ENCODE results near the gene HECTD1.
A peak's percentile ranks its signal among the peaks of the same experiment; 100 is the strongest.
"Not testable (repeated sequence)": the region's sequence is repeated elsewhere in the genome, so short reads cannot be mapped to it uniquely, and the experiment has no call there.

The HECTD1 gene

DNA sequence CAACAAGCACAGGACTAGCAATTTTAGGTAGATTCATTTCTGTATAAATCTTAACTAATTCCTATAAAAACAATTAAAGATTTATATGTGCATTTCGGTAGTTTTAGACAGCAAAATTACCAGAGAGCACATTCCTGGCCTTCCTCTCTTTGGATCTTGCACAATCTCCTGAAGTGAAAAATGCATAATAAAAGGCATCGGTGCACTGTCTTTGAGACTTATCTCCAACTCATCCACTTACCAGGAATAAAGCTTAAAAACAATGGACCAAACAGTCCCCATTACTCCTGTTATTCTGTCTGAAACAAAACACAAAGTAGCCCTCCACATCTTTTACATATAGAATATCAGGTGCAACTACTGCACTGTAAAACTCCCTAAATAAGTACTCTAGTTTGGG, 69.3 kb downstream of the HECTD1 start:
- no peak for DNase-seq

GRCh38 chr14:31137214-31137889, 70.2 kb downstream of the HECTD1 start:
- DNase-seq, result no peak

DNA sequence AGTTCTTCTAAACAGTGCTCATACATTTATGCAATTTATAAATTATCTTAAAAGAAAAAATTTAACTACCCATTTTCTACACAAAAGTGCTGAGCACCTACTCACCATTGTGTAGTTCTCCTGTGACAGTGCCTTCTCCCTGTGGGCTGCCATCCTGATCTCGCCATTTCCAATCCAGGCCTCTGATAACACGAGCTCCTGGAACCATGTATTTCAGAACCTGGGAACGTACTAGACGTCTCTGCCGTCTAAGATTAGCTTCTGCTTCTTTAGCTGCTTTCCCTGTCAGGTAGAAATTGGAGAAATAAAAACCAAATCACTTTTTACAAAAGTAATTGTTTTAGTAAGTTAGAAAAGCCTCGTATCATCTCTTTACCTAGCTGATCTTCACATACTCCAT, 74.5 kb downstream of the HECTD1 start:
- no peak for DNase-seq

DNA sequence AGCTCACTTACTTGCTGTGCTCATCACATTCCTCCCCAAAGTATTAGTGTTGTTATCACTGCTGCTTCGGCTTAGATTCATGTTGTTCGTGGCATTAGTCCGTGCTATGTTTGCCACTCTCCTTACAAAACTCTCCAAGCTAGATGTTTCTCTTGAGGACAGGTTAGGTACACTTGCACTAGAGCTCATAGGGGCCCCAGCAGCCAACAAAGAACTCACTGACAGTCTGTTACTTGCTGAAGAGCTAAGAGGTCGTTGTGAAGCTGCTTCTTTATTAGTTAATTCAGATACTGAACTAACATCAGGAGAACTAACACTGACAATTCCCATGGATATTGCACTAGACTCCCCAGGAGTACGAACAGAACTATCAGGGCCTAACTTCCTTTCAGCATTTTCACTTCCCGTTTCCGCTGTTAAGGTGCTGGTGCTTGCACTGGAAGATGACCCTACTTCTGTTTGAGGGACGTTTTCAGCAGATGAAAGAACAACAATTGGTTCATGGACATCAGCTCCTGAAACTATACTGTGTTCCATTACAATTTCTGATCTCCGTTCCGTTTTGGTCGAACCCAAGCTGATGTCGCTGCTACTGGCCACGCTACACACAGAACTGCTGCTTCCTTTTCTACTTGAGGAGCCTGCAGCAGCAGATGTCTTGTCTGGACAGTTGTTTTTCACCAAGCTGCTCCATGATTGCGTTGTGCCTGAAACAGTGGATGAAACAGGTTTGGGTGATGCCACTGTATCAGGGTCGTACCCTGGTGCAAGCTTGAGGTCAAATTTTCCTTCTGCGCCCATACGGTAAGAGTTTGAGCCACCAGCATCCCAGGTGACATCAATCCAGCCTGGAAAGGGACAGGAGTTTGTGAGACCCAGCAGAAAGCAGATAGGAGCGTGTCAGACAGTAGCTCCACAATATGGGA, 78.7 kb downstream of the HECTD1 start:
- peak; percentile 55 for DNase-seq

- no peak for DNase-seq
Measured at GRCh38 chr14:31127690-31128089, 79.9 kb downstream of the HECTD1 start.

DNA sequence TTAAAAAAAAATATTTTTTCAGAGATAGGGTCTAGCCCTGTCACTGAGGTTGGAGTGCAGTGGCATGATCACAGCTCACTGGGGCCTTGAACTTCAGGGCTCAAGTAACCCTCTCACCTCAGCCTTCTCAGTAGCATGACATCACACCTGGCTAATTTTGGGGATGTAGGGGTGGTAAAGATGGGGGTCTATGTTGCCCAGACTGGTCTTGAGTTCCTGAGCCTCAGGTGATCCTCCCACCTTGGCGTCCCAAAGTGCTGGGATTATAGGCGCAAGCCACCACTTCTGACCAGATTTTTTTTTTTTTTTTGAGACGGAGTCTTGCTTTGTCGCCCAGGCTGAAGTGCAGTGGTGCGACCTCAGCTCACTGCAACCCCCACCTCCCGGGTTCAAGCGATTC, 80.9 kb downstream of the HECTD1 start:
- DNase-seq, result no peak

GRCh38 chr14:31125231-31125630, 82.4 kb downstream of the HECTD1 start:
- no peak for DNase-seq

GRCh38 chr14:31124197-31124596, 83.4 kb downstream of the HECTD1 start:
- DNase-seq, result no peak

- no peak for DNase-seq
Measured at GRCh38 chr14:31122921-31123320, 84.7 kb downstream of the HECTD1 start.

- DNase-seq, result no peak
Measured at GRCh38 chr14:31122098-31122611, 85.4 kb downstream of the HECTD1 start.

GRCh38 chr14:31118892-31119291, 88.7 kb downstream of the HECTD1 start:
- no peak for DNase-seq

GRCh38 chr14:31113794-31114193, 93.8 kb downstream of the HECTD1 start:
- no peak for DNase-seq

GRCh38 chr14:31110872-31111271, 96.7 kb downstream of the HECTD1 start:
- DNase-seq, result no peak

- no peak for DNase-seq
Measured at GRCh38 chr14:31109257-31109656, 98.3 kb downstream of the HECTD1 start.

DNA sequence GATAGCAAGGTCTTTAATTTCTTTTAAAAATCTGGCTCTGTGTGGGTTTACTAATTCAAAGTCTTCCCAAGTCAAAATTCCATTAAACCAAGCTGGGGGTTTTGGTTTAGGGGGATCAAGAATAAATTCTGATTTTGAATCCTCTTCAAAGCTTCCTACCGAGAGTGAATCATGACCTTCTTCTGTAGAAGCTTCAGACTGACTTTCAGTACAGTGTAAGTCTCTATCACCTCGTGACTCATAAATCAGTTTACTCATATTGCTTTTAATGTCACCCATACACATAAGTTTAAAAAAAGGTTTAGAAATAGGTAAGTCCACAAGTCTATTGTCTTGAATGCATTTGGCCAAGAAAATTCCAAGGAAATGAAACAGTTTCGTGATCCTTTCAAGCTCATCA, 100.8 kb downstream of the HECTD1 start:
- no peak for DNase-seq

- no peak for DNase-seq
Measured at GRCh38 chr14:31097081-31097480, 110.5 kb downstream of the HECTD1 start.

DNA sequence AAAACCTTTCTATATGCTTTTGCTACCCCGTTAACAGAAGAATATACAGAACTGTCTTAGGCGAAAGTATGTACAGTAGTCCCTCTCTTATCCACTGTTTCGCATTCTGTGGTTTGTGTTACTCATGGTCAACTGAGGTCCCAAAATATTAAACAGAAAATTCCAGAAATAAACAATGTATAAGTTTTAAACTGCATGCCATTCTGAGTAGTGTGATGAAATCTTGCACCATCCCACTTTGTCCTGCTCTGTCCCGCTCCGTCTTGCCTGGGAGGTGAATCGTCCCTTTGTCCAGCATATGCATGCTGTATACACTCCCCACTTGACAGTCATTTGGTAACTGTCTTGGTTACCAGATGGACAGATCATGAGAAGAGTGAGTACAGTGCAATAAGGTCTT, 111.3 kb downstream of the HECTD1 start:
- DNase-seq, result no peak

GRCh38 chr14:31095817-31096216, 111.8 kb downstream of the HECTD1 start:
- not testable (repeated sequence) for DNase-seq

GRCh38 chr14:31093884-31094839, 113.4 kb downstream of the HECTD1 start:
- DNase-seq, result not testable (repeated sequence)

- DNase-seq, result no peak
Measured at GRCh38 chr14:31092160-31092708, 115.4 kb downstream of the HECTD1 start.

DNA sequence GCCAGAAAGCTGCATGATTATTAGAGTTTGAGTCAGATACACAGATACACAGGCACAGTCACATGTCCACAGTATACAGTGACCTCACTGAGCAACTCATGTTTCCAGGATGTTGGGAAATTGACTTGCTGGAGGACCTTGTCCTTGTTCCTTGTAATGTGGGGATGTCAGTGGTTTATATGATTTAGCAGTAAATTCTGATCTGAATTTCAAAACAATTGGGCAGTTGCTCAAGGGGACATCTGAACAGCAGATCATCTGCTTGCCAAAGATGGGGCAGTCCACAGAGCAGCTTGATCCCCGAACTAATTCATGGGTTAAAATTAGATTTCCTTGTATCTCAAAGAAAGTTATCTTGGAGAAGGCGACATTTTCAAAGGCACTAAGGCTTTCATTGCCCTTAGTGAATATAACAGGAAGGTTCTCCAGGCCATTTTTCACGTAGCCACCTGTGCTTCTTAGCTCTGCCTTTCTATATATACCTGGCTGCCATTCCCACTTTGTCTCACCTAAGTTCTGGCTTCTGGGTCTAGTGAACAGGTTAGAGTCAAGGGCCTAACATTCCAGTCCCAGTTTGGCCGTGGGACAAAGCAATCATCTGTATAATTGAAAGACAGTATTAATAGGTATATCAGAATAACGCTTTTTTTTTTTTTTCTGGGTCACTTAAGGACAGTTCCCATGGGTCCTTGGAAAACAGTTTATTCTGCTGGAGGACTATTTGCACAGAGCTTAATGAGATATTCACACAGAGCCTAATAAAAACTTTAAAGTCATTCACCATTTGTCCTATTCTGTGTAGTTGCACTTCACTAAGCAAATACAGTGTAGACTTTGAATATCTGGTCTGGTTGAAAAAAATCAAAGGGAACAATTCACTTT, 116.5 kb downstream of the HECTD1 start:
- DNase-seq, result peak; percentile 97

All from suppressor macrophage treated with lipopolysaccharide for 4 hours (primary cell).